ENCODE data around the gene DNAH5.

- TF ChIP-seq CTCF (IDR thresholded peaks at IDR 0.05), result no peak
- no peak for TF ChIP-seq POLR2A (IDR thresholded peaks at IDR 0.05)
These were observed 49.4 kb upstream of the DNAH5 start for GRCh38 chr5:13993926-13994325.
